Stimulated activated naive B cell treated with anti-CD40 and anti-IgM and Interleukin-4, amounts not matched to agents 10 μg/mL and 1 μg/mL and 100 μg/mL, for 72 hours (primary cell): ENCODE results near the gene PDE6D.
"Not testable (repeated sequence)": the region's sequence is repeated elsewhere in the genome, so short reads cannot be mapped to it uniquely, and the experiment has no call there.

Experiments used
- ATAC-seq, 2 donors: fragments of 150-1000 bp; cut with Tn5 transposase; replicated peaks; 2 replicates each; pipeline ENCODE4 v1.10.0; 2021; ENCODE audit warnings: moderate library complexity in 1 of 2
- DNase-seq: peaks from one replicate; pipeline ENCODE4 v3.0.0; 2021
- H3K27ac Mint-ChIP-seq: one replicate; pipeline ENCODE4 v1.8.0; 2022; ENCODE audit warnings: mild to moderate bottlenecking, mixed read lengths
- H3K27me3 Mint-ChIP-seq, 2 donors: one replicate each; pipeline ENCODE4 v1.8.0; 2022; ENCODE audit warnings: mixed read lengths in 2 of 2
- H3K36me3 Mint-ChIP-seq, 2 donors: one replicate each; pipeline ENCODE4 v1.8.0; 2022; ENCODE audit warnings: mixed read lengths in 2 of 2, mild to moderate bottlenecking in 1 of 2
- H3K4me1 Mint-ChIP-seq, 2 donors: one replicate each; pipeline ENCODE4 v1.8.0; 2022; ENCODE audit warnings: mixed read lengths in 2 of 2, mild to moderate bottlenecking in 1 of 2
- H3K4me3 Mint-ChIP-seq, 2 donors: one replicate each; pipeline ENCODE4 v1.8.0; 2022; ENCODE audit warnings: mild to moderate bottlenecking in 2 of 2, mixed read lengths in 2 of 2, moderate library complexity in 1 of 2
- H3K9me3 Mint-ChIP-seq, 2 donors: one replicate each; pipeline ENCODE4 v1.8.0; 2022; ENCODE audit warnings: mixed read lengths in 2 of 2, mild to moderate bottlenecking in 1 of 2

The PDE6D gene

DNA sequence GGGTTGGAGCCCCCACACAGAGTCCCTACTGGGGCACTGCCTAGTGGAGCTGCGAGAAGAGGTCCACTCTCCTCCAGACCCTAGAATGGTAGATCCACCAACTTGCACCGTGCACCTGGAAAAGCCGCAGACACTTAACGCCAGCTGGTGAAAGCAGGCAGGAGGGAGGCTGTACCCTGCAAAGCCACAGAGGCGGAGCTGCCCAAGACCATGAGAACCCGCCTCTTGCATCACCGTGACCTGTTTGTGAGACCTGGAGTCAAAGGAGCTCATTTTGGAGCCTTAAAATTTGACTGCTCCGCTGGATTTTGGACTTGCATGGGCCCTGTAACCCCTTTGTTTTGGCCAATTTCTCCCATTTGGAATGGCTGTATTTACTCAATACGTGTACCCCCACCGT, 32.1 kb downstream of the PDE6D start:
- DNase-seq, H3K9me3 Mint-ChIP-seq, ATAC-seq, H3K36me3 Mint-ChIP-seq, H3K4me3 Mint-ChIP-seq, H3K27me3 Mint-ChIP-seq, H3K27ac Mint-ChIP-seq: not testable (repeated sequence)
- H3K4me1 Mint-ChIP-seq = peaks cover 7 to 15% of the 10 kb centered on the region in 2 donors

DNA sequence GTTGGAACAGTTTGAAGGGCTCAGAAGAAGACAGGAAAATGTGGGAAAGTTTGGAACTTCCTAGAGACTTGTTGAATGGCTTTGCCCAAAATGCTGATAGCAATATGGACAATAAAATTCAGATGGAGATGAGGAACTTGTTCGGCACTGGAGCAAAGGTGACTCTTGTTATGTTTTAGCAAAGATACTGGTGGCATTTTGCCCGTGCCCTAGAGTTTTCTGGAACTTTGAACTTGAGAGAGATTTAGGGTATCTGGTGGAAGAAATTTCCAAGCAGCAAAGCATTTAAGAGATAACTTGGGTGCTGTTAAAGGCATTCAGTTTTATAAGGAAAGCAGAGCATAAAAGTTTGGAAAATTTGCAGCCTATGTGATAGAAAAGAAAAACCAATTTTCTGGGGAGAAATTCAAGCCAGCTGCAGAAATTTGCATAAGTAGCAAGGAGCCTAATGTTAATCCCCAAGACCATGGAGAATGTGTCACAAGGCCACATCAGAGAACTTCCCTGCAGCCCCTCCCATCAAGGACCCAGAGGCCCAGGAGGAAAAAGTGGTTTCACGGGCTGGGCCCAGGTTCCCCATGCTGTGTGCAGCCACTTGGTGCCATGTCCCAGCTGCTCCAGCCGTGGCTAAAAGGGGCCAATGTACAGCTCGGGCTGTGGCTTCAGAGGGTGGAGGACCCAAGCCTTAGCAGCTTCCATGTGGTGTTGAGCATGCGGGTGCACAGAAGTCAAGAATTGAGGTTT, 32.8 kb downstream of the PDE6D start:
- ATAC-seq, DNase-seq, H3K9me3 Mint-ChIP-seq, H3K4me3 Mint-ChIP-seq, H3K27ac Mint-ChIP-seq, H3K36me3 Mint-ChIP-seq, H3K27me3 Mint-ChIP-seq: not testable (repeated sequence)
- peaks cover 7 to 15% of the 10 kb centered on the region in 2 donors for H3K4me1 Mint-ChIP-seq

DNA sequence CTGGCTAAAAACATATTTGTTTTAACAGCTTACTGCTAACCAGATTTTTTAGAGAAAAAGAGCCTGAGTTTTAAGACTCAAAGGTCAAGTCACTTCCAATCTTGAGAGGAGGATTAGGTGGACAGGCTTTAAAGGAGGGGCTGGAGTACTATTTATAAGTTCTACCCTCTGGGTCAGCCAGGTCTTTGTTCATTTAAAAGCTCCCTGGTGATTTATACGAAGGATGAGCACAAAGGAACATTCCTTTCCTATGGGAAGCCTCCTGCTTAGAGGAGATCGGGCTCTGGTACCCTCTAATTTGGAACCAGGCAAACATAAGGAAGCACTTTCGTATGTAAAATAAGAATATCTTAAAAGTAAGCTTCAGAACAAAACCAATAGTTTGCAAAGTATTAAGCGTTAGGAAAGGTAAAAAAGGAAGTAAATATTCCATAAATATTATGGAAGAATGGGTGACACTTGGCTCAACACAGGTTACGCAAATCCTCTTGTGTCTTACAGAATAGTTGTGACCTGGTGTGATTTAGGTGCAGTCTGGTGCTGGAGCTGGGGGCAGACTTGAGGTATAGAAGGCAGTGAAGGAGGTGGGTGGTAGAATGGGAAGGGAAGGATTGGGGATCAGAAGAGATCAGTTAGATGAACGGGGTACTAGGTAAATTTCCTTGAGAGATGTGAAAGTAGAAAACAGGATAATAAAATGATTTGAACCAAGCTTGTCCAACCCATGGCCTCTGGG, 35.6 kb downstream of the PDE6D start:
- no peak for ATAC-seq
- Mint-ChIP-seq H3K9me3 (no peaks in the 10 kb centered on the region), H3K27ac (no peak overlapping the region), H3K4me1 (peaks cover 7 to 15% of the 10 kb centered on the region in 2 donors), H3K27me3 (no peaks in the 10 kb centered on the region), H3K4me3 (no peak overlapping the region), H3K36me3 (peaks cover 0 to 9% of the 10 kb centered on the region in 2 donors)
- no peak for DNase-seq

DNA sequence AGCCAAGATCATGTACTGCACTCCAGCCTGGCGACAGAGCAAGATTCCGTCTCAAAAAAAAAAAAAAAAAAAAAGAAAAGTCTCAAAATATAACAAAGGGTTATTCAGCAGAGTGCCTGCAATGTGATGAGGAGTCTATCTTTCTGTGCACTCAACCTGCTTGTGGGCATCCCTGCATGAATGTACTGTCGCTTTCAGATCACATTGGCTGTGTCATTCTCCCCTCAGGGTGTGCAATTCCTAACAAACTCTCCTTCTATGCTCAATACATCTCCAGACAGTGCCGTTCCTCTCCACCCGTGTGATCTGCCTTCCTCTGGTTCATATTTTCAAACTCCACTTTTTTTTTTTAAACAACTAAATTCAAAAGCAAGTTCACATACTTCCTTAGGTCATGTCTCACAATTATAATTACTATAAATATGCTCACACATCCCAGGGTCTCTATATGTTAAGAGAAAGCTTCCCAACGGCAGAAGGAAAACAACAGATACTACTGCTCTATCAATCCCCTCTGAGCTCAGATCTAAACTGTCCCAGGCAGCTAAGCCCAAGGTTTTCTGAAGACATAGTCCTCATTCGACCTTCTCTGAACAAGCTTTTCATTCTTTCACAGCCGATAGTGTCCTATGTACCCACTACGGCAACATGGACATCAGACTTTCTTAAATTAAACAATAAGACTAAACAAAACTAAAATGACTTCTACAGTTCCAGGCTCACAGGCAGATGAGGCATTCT, 37.5 kb downstream of the PDE6D start:
- Mint-ChIP-seq H3K4me1 (peaks cover 2 to 3% of the 10 kb centered on the region in 2 donors), H3K9me3 (no peaks in the 10 kb centered on the region), H3K27me3 (no peaks in the 10 kb centered on the region), H3K4me3 (no peak overlapping the region), H3K36me3 (peaks cover 2 to 14% of the 10 kb centered on the region in 2 donors), H3K27ac (no peak overlapping the region)
- ATAC-seq (no peak), DNase-seq (no peak)

DNA sequence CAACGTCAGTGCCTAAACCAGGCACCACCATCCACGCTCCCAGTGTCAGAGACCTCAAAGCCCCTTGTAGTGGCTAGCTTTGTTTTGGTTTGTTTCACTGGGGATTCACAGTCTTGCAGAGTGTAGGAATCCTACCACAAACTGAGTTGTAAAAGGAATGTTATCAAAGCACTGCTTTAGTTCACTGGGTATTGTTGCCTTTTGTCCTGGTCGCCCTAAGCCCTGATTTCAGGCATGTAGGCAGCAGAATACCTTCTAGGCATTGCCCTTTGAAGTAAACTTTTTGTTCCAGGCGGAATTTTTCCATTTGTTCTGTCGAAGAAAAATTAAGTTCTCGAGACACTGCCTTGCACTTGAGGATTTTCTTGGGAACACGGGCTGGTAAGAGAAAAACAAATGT, 43.3 kb downstream of the PDE6D start:
- no peak overlapping the region for H3K27ac Mint-ChIP-seq
- no peaks in the 10 kb centered on the region for H3K9me3 Mint-ChIP-seq
- DNase-seq (no peak), ATAC-seq (no peak)
- no peaks in the 10 kb centered on the region for H3K27me3 Mint-ChIP-seq
- H3K4me1 Mint-ChIP-seq = no peaks in the 10 kb centered on the region
- H3K4me3 Mint-ChIP-seq = no peak overlapping the region
- peaks cover 11 to 34% of the 10 kb centered on the region in 2 donors for H3K36me3 Mint-ChIP-seq

DNA sequence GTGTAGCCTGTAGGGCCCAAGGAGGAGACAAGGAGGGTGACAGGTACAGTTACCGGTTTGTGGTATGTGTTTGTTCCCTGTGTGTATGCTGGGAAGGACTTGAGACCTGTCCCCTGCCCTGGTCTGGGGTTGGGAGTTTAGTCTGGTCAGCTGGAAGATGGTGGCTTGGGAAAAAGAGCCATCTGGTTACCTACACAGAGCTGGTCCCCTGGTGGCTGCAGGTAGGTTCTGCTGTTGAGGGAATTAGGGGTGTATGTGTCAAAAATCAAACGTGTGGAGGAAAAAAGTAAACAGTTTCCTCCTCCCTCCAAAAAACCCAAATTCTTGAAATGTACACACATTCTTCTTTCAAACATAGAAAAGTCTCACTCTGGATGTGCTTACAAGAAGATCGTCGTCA, 48.5 kb downstream of the PDE6D start:
- no peak for ATAC-seq
- H3K9me3 Mint-ChIP-seq = no peaks in the 10 kb centered on the region
- no peak overlapping the region for H3K4me3 Mint-ChIP-seq
- H3K27me3 Mint-ChIP-seq = no peaks in the 10 kb centered on the region
- H3K4me1 Mint-ChIP-seq = no peaks in the 10 kb centered on the region
- H3K27ac Mint-ChIP-seq = no peak overlapping the region
- peaks cover 12 to 33% of the 10 kb centered on the region in 2 donors for H3K36me3 Mint-ChIP-seq
- DNase-seq = no peak

DNA sequence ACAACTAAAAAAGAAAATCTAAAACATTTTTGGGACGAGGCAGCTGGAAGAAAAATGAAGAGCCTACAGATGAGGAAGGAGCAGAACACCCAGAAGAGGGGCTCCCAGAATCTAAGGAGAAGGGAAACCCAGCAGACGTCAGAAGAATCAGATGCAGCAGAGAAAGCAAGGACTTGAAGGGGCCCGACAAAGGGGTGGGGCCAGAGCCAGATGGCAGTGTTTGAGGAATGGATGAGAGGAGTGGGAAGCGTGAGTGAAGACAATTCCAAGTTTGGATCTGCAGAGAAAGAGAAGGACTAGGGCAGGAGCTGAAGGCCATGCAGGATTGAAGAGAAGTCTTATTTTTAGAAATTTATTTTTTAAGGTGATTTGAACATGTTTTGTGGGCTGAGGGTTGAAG, 53.5 kb downstream of the PDE6D start:
- H3K4me1 Mint-ChIP-seq = no peaks in the 10 kb centered on the region
- no peak overlapping the region for H3K4me3 Mint-ChIP-seq
- no peak overlapping the region for H3K27ac Mint-ChIP-seq
- no peaks in the 10 kb centered on the region for H3K9me3 Mint-ChIP-seq
- ATAC-seq = no peak
- no peaks in the 10 kb centered on the region for H3K27me3 Mint-ChIP-seq
- H3K36me3 Mint-ChIP-seq = peaks cover 8 to 26% of the 10 kb centered on the region in 2 donors
- no peak for DNase-seq

DNA sequence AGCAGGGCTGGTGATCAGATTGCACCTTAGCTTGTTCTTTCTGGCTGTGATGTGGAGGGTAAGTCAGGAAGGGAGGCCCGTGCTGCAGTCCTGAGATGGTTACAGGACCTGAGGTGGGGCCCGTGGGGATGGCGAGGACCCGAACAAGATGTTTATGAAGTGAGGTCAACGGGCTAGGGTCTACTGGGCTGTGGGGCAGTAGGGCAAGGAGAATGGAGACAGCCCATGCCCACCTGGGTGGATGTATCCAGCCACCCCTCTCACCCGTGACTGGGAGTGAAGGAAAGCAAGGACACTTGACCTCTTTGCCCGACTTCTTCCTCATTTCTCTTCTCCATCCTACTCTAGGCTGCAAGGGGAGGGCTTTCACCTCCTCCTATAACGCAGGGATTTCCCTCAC, 54.8 kb downstream of the PDE6D start:
- no peak overlapping the region for H3K4me3 Mint-ChIP-seq
- no peak overlapping the region for H3K27ac Mint-ChIP-seq
- no peaks in the 10 kb centered on the region for H3K9me3 Mint-ChIP-seq
- DNase-seq (no peak), ATAC-seq (no peak)
- no peaks in the 10 kb centered on the region for H3K27me3 Mint-ChIP-seq
- H3K36me3 Mint-ChIP-seq = peaks cover 3 to 13% of the 10 kb centered on the region in 2 donors
- H3K4me1 Mint-ChIP-seq = peaks cover 4 to 6% of the 10 kb centered on the region in 2 donors

DNA sequence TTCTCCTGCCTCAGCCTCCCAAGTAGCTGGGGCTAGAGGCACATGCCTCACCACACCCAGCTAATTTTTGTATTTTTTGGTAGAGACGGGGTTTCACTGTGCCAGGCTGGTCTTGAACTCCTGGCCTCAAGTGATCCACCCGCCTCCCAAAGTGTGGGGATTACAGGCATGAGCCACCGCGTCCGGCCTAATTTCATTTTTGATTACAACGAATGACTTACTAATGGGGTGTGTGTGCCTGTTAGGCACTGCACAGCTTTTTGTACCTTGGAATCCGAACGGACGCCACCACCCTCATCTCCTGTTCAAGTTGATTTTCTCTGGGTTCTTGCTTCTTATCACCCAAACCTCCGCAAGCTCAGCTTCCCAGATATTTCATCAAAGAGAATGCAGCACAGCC, 55.6 kb downstream of the PDE6D start:
- Mint-ChIP-seq H3K4me3 (no peak overlapping the region), H3K27ac (no peak overlapping the region), H3K36me3 (peaks cover under 1 to 14% of the 10 kb centered on the region in 2 donors), H3K9me3 (no peaks in the 10 kb centered on the region), H3K4me1 (peaks cover 12 to 14% of the 10 kb centered on the region in 2 donors), H3K27me3 (no peaks in the 10 kb centered on the region)
- DNase-seq = no peak
- ATAC-seq = no peak

DNA sequence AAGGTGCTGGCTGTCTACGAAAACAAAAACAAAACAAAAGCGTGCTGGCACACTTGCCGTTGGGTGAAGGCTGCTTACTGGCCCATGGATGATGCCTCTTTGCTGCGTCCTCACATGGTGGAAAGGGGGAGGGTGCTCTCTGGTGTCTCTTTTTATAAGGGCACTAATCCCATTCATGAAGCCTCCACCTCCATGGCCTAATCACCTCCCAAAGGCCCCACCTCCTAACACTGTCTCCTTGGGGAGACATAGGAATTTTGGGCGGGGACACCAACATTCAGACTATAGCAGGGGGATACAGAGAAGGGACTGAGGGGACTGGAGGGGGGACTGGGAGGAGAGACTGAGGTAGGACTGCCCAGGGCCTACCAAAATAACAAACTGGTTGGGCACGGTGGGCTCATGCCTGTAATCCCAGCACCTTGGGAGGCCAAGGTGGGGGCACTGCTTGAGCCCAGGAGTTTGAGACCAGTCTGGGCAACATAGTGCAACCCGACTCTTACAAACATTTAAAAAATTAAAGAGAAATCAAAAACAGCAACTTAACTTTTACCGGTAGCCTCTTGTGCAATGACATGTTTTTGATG, 58.3 kb downstream of the PDE6D start:
- H3K27ac Mint-ChIP-seq = no peak overlapping the region
- no peaks in the 10 kb centered on the region for H3K27me3 Mint-ChIP-seq
- H3K4me3 Mint-ChIP-seq = no peak overlapping the region
- peaks cover 2 to 10% of the 10 kb centered on the region in 2 donors for H3K36me3 Mint-ChIP-seq
- peaks cover 19 to 28% of the 10 kb centered on the region in 2 donors for H3K4me1 Mint-ChIP-seq
- no peak for ATAC-seq
- no peaks in the 10 kb centered on the region for H3K9me3 Mint-ChIP-seq
- DNase-seq = no peak

DNA sequence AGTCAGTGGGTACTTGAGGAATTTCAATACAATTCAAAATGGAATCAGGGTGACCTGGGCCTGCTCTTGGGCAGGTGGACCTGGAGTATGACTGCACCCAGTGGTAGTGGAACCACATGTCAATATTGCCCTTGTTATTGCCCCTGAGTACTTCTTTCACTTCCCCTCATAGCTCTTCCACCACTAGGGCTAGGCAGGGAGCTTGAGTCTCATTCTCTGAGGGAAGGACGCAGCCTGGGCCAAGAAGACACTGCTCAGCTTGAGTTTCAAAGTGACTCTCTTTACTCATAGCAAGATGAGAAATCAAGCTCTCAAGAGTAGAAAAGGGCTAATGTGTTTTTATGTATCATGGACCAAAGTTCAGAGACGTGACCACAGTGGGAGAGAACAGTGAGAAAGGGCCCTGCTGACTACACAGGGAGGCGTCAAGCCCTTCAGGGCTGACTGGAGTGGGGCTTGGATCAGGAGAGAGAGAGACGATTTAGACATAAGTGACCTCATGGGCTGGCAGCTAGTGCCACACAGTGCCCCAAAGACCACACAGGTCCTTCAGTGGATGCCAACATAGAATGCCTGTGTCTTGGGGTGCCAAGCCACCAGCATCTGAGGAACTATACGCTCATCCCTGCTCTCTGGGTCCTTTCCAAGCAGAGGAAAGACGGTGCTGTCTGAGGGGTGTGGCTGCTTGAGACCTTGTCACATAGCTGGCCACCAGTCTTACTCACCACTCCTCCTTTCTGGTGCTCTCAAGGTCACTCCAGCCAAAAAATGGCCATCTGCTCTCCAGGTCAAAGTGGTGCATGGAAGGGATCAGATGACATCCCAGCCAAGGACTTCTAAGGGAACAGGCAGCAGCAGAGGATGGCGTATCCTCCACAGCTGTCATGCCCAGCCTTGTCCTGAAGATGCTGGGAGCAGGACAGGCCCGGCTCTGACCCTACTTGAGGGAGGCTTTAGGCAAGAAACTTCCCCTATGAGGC, 59.8 kb downstream of the PDE6D start:
- DNase-seq (peak; percentile 41), ATAC-seq (peak; percentile 71 to 82)
- Mint-ChIP-seq H3K4me1 (peaks cover 26 to 40% of the 10 kb centered on the region in 2 donors), H3K27me3 (no peaks in the 10 kb centered on the region), H3K9me3 (peaks cover 2 to 4% of the 10 kb centered on the region in 2 donors), H3K4me3 (peak overlapping the region in 1 of 2 donors; percentile 6), H3K27ac (peak overlapping the region; percentile 56), H3K36me3 (peaks cover 11 to 19% of the 10 kb centered on the region in 2 donors)

DNA sequence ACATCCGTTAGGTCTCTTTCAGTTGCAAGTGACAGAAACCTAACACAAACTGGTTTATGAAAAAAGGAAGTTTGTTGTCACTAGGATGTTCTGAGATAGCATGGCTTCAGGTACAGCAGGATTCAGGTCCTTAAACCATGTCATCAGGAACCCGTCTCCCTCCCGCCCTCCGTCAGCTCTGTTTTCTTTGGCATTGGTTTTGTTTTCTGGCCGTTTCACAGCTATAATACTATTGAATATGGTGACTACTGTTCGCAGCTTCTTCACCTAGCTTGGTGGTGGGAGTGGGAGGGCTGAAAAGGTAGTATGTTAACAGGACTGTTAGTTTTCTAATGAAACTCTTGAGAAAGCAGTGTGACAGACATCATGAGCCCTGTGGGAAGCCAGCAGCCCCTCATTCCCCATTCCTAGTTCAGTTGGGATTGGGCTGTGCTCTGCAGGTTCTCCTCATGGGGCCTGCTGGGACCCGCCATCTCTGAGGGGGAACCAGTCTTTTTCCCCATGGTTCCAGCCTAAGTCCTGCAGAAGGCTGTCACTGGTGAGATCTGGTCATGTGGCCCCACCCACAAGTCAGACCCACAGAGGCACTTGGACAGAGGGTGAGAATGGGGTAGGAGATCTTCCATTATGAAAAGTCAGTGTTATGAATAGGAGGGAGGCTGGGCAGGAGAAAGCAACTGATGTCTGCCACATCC, 60.6 kb downstream of the PDE6D start:
- DNase-seq (no peak), ATAC-seq (no peak)
- no peaks in the 10 kb centered on the region for H3K27me3 Mint-ChIP-seq
- peaks cover 16 to 21% of the 10 kb centered on the region in 2 donors for H3K36me3 Mint-ChIP-seq
- H3K4me3 Mint-ChIP-seq = no peak overlapping the region
- no peak overlapping the region for H3K27ac Mint-ChIP-seq
- peaks cover 2 to 4% of the 10 kb centered on the region in 2 donors for H3K9me3 Mint-ChIP-seq
- peaks cover 33 to 48% of the 10 kb centered on the region in 2 donors for H3K4me1 Mint-ChIP-seq

DNA sequence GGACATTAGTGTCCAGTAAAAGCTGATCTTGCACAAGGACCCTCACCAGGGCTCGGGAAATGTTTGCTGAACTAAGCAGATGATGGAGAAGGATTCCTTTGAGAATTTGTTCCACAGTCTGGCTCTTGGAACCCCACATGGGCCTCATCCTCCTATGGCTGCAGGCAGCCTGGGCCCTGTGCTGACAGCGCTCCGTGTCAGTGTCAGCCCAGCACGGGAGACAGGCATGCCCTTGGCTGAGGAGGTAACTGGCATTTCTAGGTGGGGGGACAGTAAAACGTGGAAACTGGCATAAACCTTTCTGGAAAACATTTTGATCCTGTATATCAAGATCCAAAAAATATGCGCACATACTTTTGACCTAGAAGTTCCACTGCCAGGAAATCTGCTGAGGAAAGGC, 62.3 kb downstream of the PDE6D start:
- ATAC-seq = no peak
- Mint-ChIP-seq H3K36me3 (peaks cover 21 to 34% of the 10 kb centered on the region in 2 donors), H3K4me1 (peaks cover 47 to 64% of the 10 kb centered on the region in 2 donors), H3K27ac (no peak overlapping the region), H3K4me3 (no peak overlapping the region), H3K27me3 (no peaks in the 10 kb centered on the region), H3K9me3 (peaks cover 2 to 4% of the 10 kb centered on the region in 2 donors)
- DNase-seq = no peak
